Naive thymus-derived CD8-positive, alpha-beta T cell (primary cell): Measurements from ENCODE around the gene CDHR2. TPM values are rescaled to one million over a fixed set of nuclear protein-coding genes. Genes with fewer than 3 reads are reported as not detected.

Experiments
- microRNA-seq: library from miRNA; unstranded; fragments of <30 nt; microRNA quantifications from one replicate; pipeline ENCODE4 v1.2.0, GENCODE V29; 2022; ENCODE audit warnings: borderline microRNAs expressed
- polyA plus RNA-seq, 3 donors: library from polyadenylated mRNA; unstranded; fragments of 300-500 nt; fragmentation: Illumina TruSeq; gene quantifications; one replicate each; pipeline ENCODE4 v1.2.3, GENCODE V29; 2021
- total RNA-seq, 8 experiments: library from RNA in 2 of 8; stranded (reverse) in 2 of 8; gene quantifications; one replicate each; pipeline ENCODE4 v1.2.3 and lab custom pipeline; 2021 to 2026

The CDHR2 gene
- total and polyA plus RNA-seq, 5 experiments from 2014 or later = 0.26 to 4.8 (median 3.6) TPM; not detected in 2

Small RNA genes within 50 kb of the gene (microRNA-seq; reads per million reads assigned to microRNA genes)
- gene MIR4281 = not detected

Other genes starting within 250 kb of the CDHR2 start
- gene KIAA1191, start 187.6 kb upstream of the CDHR2 start, total RNA-seq = 10 to 100 TPM; 71.3 to 78.8 TPM
- 10 to 100 TPM; 42.3 to 50.7 (median 50.5) TPM for gene KIAA1191, start 187.6 kb upstream of the CDHR2 start, polyA plus RNA-seq
- gene ARL10, start 183.9 kb upstream of the CDHR2 start, total RNA-seq = 10 to 100 TPM; 12.7 to 15.0 TPM
- gene ARL10, start 183.9 kb upstream of the CDHR2 start, polyA plus RNA-seq = 1 to 10 TPM; 1.2 to 1.7 (median 1.3) TPM
- gene NOP16, start 160.7 kb upstream of the CDHR2 start, total RNA-seq = 10 to 100 TPM; 21.0 to 21.8 TPM
- gene NOP16, start 160.7 kb upstream of the CDHR2 start, polyA plus RNA-seq = 10 to 100 TPM; 19.1 to 40.5 (median 22.8) TPM
- 10 to 100 TPM; 75.3 to 79.3 TPM for gene HIGD2A, start 160.6 kb upstream of the CDHR2 start, total RNA-seq
- 100 to 1,000 TPM; 209 to 280 (median 250) TPM for gene HIGD2A, start 160.6 kb upstream of the CDHR2 start, polyA plus RNA-seq
- 10 to 100 TPM; 34.4 to 36.1 TPM for gene CLTB, start 132.8 kb upstream of the CDHR2 start, total RNA-seq
- 10 to 100 TPM; 69.2 to 82.7 (median 73.5) TPM for gene CLTB, start 132.8 kb upstream of the CDHR2 start, polyA plus RNA-seq
- gene FAF2, start 101.0 kb upstream of the CDHR2 start, total RNA-seq = 10 to 100 TPM; 34.7 to 37.8 TPM
- 10 to 100 TPM in 2 of 3 donors, 1 to 10 TPM in 1; 9.5 to 12.0 (median 11.4) TPM for gene FAF2, start 101.0 kb upstream of the CDHR2 start, polyA plus RNA-seq
- 100 to 1,000 TPM; 271 to 281 TPM for gene RNF44, start 11.9 kb upstream of the CDHR2 start, total RNA-seq
- 1 to 10 TPM; 1.2 to 4.1 (median 3.2) TPM for gene RNF44, start 11.9 kb upstream of the CDHR2 start, polyA plus RNA-seq
- gene GPRIN1, start 60.8 kb downstream of the CDHR2 start, total RNA-seq = under 1 TPM in 1 of 2 experiments, not detected in 1; 0.11 TPM
- under 1 TPM in 2 of 3 donors, not detected in 1; 0.06 to 0.27 TPM for gene GPRIN1, start 60.8 kb downstream of the CDHR2 start, polyA plus RNA-seq
- gene SNCB, start 81.2 kb downstream of the CDHR2 start, total RNA-seq = not detected
- not detected for gene SNCB, start 81.2 kb downstream of the CDHR2 start, polyA plus RNA-seq
- not detected for gene EIF4E1B, start 81.3 kb downstream of the CDHR2 start, total RNA-seq
- gene EIF4E1B, start 81.3 kb downstream of the CDHR2 start, polyA plus RNA-seq = not detected
- gene TSPAN17, start 98.1 kb downstream of the CDHR2 start, total RNA-seq = 10 to 100 TPM; 19.4 to 21.4 TPM
- gene TSPAN17, start 98.1 kb downstream of the CDHR2 start, polyA plus RNA-seq = 10 to 100 TPM; 13.5 to 26.0 (median 18.4) TPM